Measurements from ENCODE around the gene B4GALNT1.

B4GALNT1 gene

DNA sequence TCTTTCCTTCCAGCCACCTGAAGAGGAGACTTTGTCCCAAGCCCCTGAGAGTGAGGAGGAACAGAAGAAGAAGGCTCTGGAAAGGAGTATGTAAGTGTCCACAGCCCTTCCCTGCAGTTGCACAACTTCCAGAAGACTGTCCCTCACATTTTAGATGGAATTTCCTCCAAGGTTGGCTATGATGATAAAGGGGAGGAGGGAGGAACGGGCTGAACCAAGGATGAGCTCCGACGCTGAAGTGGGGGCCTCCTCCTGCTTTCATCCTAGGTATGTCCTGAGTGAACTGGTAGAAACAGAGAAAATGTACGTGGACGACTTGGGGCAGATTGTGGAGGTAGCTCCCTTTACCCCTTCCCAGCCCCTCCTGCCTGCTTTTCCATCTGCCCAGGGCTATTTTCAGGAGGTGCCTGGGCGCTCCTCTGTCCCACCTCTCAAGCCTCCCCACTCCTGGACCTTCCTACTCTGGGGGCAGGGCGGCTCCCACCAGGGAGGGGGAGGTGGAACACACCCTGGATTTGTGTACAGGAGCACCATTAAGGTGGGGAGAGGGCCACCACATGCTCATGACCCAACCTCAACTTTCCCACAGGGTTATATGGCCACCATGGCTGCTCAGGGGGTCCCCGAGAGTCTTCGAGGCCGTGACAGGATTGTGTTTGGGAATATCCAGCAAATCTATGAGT is 19.4 kb downstream of the B4GALNT1 start:
- H3K27ac Mint-ChIP-seq = no peak overlapping the region
- TF ChIP-seq, protein P1, sequence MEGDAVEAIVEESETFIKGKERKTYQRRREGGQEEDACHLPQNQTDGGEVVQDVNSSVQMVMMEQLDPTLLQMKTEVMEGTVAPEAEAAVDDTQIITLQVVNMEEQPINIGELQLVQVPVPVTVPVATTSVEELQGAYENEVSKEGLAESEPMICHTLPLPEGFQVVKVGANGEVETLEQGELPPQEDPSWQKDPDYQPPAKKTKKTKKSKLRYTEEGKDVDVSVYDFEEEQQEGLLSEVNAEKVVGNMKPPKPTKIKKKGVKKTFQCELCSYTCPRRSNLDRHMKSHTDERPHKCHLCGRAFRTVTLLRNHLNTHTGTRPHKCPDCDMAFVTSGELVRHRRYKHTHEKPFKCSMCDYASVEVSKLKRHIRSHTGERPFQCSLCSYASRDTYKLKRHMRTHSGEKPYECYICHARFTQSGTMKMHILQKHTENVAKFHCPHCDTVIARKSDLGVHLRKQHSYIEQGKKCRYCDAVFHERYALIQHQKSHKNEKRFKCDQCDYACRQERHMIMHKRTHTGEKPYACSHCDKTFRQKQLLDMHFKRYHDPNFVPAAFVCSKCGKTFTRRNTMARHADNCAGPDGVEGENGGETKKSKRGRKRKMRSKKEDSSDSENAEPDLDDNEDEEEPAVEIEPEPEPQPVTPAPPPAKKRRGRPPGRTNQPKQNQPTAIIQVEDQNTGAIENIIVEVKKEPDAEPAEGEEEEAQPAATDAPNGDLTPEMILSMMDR (IDR thresholded peaks at IDR 0.05; ENCODE audit: unreplicated experiment in 3 of 3) = no peak
- H3K27me3 Mint-ChIP-seq (ENCODE audit: low read depth) = peaks cover 32% of the 10 kb centered on the region

DNA sequence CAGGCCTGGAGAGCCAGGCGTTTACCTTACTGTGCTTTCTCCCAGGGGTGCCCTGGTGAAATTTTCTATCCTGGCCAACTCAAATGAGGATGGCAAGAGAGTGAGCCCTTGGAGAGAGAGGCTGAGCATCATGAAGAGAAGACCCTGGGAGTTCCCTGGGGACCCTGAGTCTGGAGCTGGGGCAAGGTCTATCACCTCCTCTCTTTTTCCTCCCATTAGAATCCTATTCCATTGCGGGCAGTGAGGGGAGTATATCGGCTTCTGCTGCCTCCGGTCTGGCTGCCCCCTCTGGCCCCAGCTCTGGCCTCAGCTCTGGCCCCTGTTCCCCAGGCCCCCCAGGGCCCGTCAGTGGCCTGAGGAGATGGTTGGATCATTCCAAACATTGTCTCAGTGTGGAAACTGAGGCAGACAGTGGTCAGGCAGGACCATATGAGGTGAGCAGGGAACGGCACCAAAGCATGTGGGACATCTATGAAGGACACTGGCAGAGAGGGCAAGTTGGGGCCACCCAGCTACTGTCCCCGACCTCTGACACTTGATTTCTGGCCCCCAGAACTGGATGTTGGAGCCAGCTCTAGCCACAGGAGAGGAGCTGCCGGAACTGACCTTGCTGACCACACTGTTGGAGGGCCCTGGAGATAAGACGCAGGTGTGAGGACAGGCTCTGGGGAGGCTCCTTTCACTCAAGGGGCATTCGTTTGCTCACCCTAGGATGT is 20.1 kb downstream of the B4GALNT1 start:
- TF ChIP-seq, protein P1 (IDR thresholded peaks at IDR 0.05; ENCODE audit: unreplicated experiment in 3 of 3) = no peak
- peaks cover 51% of the 10 kb centered on the region for H3K36me3 Mint-ChIP-seq (ENCODE audit: low read depth)
- H3K27ac Mint-ChIP-seq = no peak overlapping the region
- H3K27me3 Mint-ChIP-seq (ENCODE audit: low read depth) = peaks cover 25% of the 10 kb centered on the region
- H3K4me3 Mint-ChIP-seq = peak overlapping the region; percentile 81 to 92 (median 90)
- H3K4me1 Mint-ChIP-seq = peaks cover 28% of the 10 kb centered on the region
- H3K9me3 Mint-ChIP-seq = no peaks in the 10 kb centered on the region

More for the DNA sequence above, 19.4 kb downstream of the B4GALNT1 start:
- Mint-ChIP-seq H3K36me3 (ENCODE audit: low read depth) (peaks cover 50% of the 10 kb centered on the region), H3K4me1 (peaks cover 26% of the 10 kb centered on the region), H3K9me3 (no peaks in the 10 kb centered on the region), H3K4me3 (no peak overlapping the region)

DNA sequence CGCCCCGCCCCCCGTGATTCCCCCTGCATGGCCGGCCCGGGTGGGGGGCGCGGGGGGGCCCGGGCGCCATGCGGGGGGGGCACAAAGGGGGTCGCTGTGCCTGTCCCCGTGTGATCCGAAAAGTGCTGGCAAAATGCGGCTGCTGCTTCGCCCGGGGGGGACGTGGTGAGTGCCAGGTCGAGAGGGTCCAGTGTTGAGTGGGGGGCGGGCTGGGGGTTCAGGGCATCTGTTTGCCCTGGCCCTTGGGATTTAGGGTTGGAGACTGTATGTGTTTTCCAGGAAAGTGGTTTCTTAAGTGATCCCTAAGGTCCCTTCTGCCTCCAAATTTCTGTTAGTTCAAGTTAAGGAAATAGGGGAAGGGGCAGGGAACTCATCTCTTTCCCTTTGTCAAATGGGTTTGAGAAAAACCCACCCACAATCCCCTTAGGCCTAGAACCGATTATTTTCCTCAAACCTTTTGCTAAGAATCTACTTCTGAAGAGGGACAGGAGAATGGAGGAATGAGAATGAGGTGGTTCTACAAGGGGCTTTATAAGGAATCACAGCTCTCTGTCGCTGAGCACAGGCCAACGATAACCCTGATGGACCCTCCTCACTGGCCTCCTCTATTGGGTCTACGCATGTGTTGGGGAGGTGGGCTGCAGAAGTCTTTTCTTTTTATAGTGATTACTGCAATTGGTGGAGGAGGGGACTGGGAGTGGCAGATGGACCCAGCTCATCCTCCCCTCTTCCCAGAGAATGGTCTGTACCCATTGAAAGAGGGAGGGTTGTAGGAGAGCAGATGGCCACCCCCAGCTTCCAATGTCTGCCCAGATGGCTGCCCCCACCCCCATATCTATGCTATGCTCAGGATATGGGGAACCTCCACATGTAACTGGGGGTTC is 20.9 kb downstream of the B4GALNT1 start:
- peak overlapping the region; percentile 74 to 88 (median 75) for H3K27ac Mint-ChIP-seq
- H3K36me3 Mint-ChIP-seq (ENCODE audit: low read depth) = peaks cover 48% of the 10 kb centered on the region
- H3K9me3 Mint-ChIP-seq = no peaks in the 10 kb centered on the region
- peak overlapping the region; percentile 81 to 92 (median 90) for H3K4me3 Mint-ChIP-seq
- TF ChIP-seq, protein P1 (IDR thresholded peaks at IDR 0.05; ENCODE audit: unreplicated experiment in 3 of 3) = no peak
- H3K4me1 Mint-ChIP-seq = peaks cover 33% of the 10 kb centered on the region
- H3K27me3 Mint-ChIP-seq (ENCODE audit: low read depth) = peaks cover 17% of the 10 kb centered on the region

- Mint-ChIP-seq H3K9me3 (no peaks in the 10 kb centered on the region), H3K4me1 (peaks cover 38% of the 10 kb centered on the region), H3K36me3 (ENCODE audit: low read depth) (peaks cover 45% of the 10 kb centered on the region), H3K27ac (peak within 1 kb of the TSS; percentile 74 to 92 (median 89)), H3K4me3 (peak within 1 kb of the TSS; percentile 90 to 93 (median 90)), H3K27me3 (ENCODE audit: low read depth) (peaks cover 9% of the 10 kb centered on the region)
- TF ChIP-seq, protein P1 (IDR thresholded peaks at IDR 0.05; ENCODE audit: unreplicated experiment in 3 of 3) = no peak
These were observed 21.7 kb downstream of the B4GALNT1 start, which contains the start of gene ARHGEF25 for GRCh38 chr12:57611108-57611826. Gene ARHGEF25, plus strand, starts transcription at chr12:57611435. Its CDS starts 460 bp downstream, at chr12:57611895.

DNA sequence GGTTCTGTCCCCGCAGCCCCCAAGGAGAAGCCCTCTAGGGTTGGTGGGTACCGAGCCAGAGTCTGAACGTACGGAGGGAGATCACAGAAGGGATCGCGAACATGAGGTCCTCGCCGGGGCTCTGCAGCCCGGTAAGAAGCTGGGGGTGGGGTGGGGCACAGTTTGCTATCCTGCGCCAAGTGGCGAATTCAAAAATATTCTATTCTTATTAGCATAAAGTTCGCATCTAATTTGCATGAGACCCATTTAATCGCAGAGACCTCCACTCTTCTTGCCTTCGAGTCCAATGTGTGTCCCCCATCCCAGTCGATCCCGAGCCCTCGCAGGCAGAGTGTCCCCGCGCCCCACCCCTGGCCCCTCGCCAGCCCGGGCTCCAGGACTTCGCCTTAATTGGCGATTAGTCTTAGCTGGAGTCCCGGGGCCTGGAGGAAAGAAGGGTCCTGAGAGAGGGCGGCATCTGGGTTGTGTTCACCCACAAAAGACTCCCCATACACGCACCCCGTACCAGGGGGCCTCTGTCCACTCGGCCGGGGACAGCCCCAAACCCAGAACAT is 22.4 kb downstream of the B4GALNT1 start:
- Mint-ChIP-seq H3K36me3 (ENCODE audit: low read depth) (peaks cover 43% of the 10 kb centered on the region), H3K9me3 (no peaks in the 10 kb centered on the region), H3K27ac (peak overlapping the region; percentile 71 to 92 (median 89)), H3K4me3 (peak overlapping the region; percentile 86 to 93 (median 90)), H3K27me3 (ENCODE audit: low read depth) (peaks cover 4% of the 10 kb centered on the region), H3K4me1 (peaks cover 45% of the 10 kb centered on the region)
- TF ChIP-seq, protein P1 (IDR thresholded peaks at IDR 0.05; ENCODE audit: unreplicated experiment in 3 of 3) = no peak
